SK-N-SH (cell line): ENCODE results near the gene ISCA1.

Experiments used
- MXI1 ChIP-seq: IDR thresholded peaks from 2 replicates; pipeline ENCODE4 v1.6.1; 2012; ENCODE audit warnings: mild to moderate bottlenecking, low read depth, low read length, improper control_type of control experiment
- POLR2AphosphoS5 ChIP-seq: IDR thresholded peaks from 2 replicates; pipeline ENCODE4 v1.6.1; 2012; ENCODE audit warnings: low read depth, low read length
- RAD21 ChIP-seq: IDR thresholded peaks from 2 replicates; pipeline ENCODE4 v1.6.1; 2012; ENCODE audit warnings: mild to moderate bottlenecking, low read length
- TAF1 ChIP-seq: IDR thresholded peaks from 2 replicates; pipeline ENCODE4 v1.6.1; 2012; ENCODE audit warnings: low read depth, mild to moderate bottlenecking, low read length, moderate library complexity, borderline replicate concordance
- TCF12 ChIP-seq: IDR thresholded peaks from 2 replicates; pipeline ENCODE4 v1.4.0; 2012
- TEAD4 ChIP-seq: IDR thresholded peaks from 2 replicates; pipeline ENCODE4 v1.4.0; 2012; ENCODE audit warnings: mild to moderate bottlenecking, borderline replicate concordance; ENCODE audit not compliant: insufficient read depth
- ZBTB33 ChIP-seq: IDR thresholded peaks from 2 replicates; pipeline ENCODE4 v1.4.0; 2012; ENCODE audit warnings: low read depth, borderline replicate concordance
- TF ChIP-seq, protein P1 (sequence below): IDR thresholded peaks from 2 replicates; pipeline ENCODE4; 2012
- TF ChIP-seq, protein P2 (sequence below): fragments of 200-600 bp; sonication (generic); IDR thresholded peaks from 2 replicates; pipeline ENCODE4 v1.6.1; 2017; ENCODE audit warnings: antibody characterized with exemption, mild to moderate bottlenecking, moderate library complexity
- TF ChIP-seq, protein P3 (sequence below): IDR thresholded peaks from 2 replicates; pipeline ENCODE4 v1.6.1; 2012; ENCODE audit warnings: mild to moderate bottlenecking, low read depth, low read length, moderate library complexity

DNA sequence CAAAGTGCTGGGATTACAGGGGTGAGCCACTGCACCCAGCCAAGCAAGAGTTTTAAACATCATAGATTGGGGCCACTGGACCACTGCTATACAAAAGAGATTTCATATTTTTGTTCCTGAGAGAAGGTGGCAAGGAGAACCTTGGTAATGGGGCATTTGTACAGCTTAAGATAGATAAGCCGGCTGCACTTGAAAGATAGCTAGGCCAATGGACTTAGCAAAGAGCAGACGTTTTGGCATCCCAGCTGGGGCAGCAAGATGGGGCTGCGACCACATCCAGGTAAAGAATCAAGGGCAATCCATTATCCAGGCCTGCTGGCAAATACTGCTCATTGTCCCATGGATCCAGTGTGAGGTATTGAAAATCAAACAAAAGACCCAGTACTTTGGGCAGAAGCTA, 3.9 kb upstream of the ISCA1 start:
- TF ChIP-seq, protein P1, sequence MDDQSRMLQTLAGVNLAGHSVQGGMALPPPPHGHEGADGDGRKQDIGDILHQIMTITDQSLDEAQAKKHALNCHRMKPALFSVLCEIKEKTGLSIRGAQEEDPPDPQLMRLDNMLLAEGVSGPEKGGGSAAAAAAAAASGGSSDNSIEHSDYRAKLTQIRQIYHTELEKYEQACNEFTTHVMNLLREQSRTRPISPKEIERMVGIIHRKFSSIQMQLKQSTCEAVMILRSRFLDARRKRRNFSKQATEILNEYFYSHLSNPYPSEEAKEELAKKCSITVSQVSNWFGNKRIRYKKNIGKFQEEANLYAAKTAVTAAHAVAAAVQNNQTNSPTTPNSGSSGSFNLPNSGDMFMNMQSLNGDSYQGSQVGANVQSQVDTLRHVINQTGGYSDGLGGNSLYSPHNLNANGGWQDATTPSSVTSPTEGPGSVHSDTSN: no peak
- TF ChIP-seq TAF1 (no peak), RAD21 (no peak), TEAD4 (no peak), POLR2AphosphoS5 (no peak), MXI1 (no peak), TCF12 (no peak), ZBTB33 (no peak)
- TF ChIP-seq, protein P2, sequence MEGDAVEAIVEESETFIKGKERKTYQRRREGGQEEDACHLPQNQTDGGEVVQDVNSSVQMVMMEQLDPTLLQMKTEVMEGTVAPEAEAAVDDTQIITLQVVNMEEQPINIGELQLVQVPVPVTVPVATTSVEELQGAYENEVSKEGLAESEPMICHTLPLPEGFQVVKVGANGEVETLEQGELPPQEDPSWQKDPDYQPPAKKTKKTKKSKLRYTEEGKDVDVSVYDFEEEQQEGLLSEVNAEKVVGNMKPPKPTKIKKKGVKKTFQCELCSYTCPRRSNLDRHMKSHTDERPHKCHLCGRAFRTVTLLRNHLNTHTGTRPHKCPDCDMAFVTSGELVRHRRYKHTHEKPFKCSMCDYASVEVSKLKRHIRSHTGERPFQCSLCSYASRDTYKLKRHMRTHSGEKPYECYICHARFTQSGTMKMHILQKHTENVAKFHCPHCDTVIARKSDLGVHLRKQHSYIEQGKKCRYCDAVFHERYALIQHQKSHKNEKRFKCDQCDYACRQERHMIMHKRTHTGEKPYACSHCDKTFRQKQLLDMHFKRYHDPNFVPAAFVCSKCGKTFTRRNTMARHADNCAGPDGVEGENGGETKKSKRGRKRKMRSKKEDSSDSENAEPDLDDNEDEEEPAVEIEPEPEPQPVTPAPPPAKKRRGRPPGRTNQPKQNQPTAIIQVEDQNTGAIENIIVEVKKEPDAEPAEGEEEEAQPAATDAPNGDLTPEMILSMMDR: no peak
- TF ChIP-seq, protein P3, sequence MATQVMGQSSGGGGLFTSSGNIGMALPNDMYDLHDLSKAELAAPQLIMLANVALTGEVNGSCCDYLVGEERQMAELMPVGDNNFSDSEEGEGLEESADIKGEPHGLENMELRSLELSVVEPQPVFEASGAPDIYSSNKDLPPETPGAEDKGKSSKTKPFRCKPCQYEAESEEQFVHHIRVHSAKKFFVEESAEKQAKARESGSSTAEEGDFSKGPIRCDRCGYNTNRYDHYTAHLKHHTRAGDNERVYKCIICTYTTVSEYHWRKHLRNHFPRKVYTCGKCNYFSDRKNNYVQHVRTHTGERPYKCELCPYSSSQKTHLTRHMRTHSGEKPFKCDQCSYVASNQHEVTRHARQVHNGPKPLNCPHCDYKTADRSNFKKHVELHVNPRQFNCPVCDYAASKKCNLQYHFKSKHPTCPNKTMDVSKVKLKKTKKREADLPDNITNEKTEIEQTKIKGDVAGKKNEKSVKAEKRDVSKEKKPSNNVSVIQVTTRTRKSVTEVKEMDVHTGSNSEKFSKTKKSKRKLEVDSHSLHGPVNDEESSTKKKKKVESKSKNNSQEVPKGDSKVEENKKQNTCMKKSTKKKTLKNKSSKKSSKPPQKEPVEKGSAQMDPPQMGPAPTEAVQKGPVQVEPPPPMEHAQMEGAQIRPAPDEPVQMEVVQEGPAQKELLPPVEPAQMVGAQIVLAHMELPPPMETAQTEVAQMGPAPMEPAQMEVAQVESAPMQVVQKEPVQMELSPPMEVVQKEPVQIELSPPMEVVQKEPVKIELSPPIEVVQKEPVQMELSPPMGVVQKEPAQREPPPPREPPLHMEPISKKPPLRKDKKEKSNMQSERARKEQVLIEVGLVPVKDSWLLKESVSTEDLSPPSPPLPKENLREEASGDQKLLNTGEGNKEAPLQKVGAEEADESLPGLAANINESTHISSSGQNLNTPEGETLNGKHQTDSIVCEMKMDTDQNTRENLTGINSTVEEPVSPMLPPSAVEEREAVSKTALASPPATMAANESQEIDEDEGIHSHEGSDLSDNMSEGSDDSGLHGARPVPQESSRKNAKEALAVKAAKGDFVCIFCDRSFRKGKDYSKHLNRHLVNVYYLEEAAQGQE: no peak
